GM12874 (cell line): ENCODE measurements around the gene CIB4.

ENCODE experiments used
- TF ChIP-seq, protein P1 (sequence below): IDR thresholded peaks from 2 replicates; pipeline ENCODE4 v1.5.1; 2011; ENCODE audit warnings: low read depth, mild to moderate bottlenecking, control low read depth, low read length, moderate library complexity; ENCODE audit not compliant: insufficient read depth

Gene CIB4

DNA sequence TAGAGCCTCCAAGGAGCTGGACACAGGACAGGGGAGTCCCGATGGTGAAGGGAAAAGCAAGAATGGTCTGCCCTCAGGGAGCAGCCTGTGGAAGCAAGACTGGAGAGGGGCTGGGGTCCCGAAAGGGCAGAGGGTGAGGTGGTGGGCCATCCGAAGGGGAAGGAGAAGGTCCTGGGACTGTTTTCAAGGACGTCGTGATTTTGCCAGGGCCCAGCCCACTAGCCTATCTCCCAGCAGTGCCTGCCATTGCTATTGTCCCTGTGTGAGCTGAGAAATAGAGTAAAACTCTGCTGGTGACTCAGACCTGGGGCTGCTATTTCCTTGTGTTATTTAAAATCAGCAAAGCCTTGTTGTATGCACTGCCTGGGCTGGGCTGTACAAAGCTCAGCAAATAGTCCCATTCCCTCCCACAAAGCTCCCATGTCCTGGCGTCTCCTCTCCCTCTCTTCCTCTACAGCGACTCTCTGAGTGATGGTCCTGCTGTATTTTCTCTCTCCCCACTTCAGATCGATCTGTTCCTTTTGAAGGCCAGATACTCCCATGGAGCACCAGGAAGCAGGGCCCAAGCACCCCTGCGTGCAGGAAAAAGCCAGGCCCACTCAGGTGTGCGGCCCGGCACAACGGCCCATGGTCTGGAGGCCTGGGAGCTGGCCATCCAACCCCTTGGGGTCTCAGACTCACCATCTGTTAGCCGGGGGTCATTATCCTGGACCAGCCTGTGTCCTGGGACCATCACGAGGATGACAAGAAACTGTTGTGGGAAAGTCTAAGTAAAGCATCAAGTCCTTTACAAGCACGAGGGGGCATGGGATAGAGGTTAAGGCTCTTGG is 98.3 kb downstream of the CIB4 start:
- TF ChIP-seq, protein P1, sequence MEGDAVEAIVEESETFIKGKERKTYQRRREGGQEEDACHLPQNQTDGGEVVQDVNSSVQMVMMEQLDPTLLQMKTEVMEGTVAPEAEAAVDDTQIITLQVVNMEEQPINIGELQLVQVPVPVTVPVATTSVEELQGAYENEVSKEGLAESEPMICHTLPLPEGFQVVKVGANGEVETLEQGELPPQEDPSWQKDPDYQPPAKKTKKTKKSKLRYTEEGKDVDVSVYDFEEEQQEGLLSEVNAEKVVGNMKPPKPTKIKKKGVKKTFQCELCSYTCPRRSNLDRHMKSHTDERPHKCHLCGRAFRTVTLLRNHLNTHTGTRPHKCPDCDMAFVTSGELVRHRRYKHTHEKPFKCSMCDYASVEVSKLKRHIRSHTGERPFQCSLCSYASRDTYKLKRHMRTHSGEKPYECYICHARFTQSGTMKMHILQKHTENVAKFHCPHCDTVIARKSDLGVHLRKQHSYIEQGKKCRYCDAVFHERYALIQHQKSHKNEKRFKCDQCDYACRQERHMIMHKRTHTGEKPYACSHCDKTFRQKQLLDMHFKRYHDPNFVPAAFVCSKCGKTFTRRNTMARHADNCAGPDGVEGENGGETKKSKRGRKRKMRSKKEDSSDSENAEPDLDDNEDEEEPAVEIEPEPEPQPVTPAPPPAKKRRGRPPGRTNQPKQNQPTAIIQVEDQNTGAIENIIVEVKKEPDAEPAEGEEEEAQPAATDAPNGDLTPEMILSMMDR, result no peak

DNA sequence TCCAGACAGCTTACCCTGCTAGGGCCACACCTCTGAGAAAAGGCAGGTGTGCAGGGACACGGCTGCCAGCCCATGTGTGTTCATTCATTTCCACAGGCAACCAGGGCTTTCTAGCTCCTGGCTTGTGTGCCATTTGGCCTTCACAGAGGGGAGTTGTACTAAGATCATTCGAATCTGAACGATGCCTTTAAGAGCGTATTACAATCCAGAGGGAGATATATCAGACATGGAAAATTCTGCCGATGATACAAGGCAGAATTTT is 99.0 kb downstream of the CIB4 start:
- TF ChIP-seq, protein P1, result no peak

DNA sequence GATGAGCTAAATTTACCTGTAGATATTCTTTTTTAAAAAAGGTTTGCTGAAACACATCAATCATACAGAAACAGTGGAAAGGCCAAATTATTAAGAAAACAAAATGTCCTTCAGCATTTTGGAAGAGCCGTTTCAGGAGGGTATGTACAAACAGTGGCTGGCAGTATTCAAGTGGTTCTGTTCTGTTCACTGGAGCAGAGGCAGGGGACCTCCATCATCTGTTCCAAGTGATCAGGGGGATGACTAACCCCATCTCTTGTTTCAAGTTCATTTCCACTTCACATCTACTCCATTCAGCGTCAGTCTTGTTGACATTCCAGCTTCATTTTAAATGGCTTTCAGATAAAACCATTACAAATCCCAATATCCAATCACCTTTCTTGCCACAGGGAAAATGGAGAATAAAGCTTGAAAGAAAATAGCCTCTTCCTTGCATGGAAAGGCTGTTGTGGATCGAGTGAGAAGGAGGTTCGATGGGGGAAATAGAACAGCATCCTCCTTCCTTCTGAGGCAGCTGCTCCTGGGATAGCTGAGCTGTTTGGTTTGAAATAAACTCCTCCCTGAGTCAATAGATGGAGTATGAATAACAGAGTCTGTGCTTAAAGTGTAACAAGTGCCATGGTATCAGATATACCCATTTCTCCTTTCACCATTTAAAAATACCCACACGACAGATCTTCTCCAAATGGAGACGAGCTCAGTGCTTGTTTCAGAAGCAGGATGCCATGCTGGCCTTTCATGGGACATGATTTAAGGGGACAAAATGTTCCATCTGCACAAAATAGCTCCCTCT is 99.6 kb downstream of the CIB4 start:
- TF ChIP-seq, protein P1, result no peak

DNA sequence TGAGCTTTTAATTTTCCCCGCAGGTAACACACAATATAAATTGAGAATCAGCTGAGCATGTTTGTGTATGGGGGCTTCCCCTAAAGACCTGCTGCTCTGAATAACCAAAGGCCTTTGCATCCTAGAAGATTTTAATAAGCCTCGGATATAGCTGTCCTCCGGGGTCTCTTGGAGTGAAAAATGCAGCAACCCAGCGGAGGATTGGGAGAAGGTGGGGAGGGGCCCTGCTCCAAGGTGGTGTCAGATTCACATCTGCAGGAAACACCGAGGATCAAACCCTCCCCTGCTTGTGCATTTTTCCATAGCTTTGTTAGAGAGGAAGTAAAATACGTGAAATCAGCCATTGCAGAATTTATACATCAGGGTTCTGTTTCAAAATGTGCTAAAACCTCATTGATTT is 100.2 kb downstream of the CIB4 start:
- TF ChIP-seq, protein P1, result no peak

DNA sequence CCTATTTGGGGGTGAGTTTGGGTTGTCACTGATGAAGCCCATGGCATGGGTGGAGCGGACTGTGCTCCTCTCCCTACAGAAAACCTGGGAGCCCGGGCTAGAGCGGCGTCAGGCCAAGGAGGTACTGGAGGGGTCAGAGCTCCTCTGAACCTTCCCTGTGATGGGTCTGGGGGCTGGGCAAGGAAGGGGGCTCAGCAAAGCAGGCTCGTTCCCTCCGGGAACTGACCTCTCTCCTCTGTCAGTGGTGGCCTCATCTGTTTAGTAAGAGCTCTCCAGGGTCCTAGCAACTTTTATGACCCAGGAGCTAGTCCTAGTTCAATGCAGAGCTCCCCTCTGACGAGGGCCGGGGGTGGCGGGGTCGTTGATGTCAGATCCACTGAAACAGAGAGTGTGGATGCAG is 100.9 kb downstream of the CIB4 start:
- TF ChIP-seq, protein P1, result no peak

DNA sequence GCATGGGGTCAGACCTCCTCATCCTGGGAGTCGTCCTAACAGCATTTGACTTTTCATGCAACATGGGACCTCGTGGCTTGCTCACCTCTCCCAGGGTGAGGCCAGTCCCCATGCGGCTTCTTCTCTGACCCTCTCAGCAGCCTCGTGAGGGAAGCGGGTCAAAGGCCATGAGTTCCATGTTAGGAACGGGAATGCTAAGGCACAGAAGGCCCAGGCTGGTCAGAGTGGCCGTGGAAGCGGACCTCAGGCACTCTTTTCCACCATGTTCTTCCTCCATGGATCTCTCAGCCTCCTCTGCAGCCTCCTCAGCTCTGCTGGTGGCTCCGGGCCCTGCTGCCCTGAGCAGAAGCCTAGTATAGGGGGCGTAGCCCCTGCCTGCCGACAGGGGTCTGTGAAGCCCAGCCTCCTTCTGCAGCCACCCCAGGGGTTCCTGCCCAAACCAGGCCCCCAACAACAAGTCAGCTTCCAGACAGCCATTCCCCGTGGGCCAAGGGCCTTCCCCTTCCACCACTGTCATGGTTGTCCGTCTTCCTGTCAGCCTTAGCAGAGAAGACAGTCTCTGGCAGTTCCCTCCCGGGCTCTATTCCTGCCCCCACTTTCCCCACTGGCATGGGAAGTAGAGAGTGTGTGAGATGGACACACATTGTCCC is 103.2 kb downstream of the CIB4 start:
- TF ChIP-seq, protein P1, result no peak

DNA sequence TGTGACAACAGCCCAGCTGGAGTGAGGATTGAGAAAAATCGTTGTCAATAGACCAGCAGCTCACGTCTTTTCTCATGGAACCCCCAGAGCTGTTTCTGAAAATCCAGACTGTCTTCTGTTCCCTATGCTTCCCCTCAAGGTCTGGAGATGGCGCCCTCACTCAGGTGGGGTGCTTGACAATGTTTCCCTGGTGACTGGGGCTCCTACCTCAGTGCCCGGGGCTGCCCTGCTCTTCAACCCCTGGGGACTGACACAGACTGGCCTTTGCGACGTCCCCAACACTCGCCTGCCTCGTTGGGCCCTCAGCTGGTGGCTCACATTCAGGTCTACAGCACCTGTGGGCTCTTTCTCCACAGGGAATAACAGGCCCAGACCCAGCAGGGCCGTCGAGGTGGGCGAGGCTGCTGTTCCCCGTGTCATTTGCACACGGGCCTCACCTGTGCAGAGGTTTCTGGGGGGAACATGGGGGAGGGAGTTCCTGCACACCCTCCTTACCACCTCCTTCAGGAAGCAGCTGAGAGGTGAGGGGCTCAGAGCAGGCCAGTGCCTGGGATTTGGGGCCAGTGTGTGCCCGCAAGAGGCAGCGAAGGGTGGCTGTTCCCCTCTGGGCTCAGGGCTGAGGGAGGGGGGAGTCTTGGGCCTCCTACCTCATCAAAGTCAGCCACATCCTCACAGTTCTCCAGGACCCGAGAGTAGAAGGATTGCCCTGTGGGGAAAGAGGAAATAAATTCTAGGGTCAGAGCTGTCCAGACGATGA is 103.9 kb downstream of the CIB4 start:
- TF ChIP-seq, protein P1, result no peak
